ENCODE results near the gene CREB5.

Gene CREB5

DNA sequence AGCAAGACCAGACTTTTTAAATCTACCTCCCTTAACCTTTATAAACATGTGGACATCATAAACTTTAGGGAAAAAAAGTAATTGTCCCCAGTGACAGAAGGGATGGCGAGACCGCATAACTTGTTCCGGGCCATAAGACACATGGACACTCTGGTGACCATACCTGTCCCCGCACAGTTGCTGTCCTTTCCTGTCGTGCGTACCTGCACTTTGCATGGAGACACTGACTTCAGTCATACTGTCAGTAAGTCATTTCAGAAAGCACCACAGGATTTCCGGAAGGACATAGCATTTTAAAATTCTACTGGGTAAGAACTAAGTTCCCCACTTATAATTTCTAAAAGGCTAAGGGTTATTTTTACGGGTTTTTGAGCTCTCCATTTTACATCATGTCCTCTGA is 120.9 kb downstream of the CREB5 start:
- no peak overlapping the region for H3K4me3 ChIP-seq (ENCODE audit: low read depth, low read length)
- TF ChIP-seq, protein P1, sequence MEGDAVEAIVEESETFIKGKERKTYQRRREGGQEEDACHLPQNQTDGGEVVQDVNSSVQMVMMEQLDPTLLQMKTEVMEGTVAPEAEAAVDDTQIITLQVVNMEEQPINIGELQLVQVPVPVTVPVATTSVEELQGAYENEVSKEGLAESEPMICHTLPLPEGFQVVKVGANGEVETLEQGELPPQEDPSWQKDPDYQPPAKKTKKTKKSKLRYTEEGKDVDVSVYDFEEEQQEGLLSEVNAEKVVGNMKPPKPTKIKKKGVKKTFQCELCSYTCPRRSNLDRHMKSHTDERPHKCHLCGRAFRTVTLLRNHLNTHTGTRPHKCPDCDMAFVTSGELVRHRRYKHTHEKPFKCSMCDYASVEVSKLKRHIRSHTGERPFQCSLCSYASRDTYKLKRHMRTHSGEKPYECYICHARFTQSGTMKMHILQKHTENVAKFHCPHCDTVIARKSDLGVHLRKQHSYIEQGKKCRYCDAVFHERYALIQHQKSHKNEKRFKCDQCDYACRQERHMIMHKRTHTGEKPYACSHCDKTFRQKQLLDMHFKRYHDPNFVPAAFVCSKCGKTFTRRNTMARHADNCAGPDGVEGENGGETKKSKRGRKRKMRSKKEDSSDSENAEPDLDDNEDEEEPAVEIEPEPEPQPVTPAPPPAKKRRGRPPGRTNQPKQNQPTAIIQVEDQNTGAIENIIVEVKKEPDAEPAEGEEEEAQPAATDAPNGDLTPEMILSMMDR (IDR thresholded peaks at IDR 0.05; ENCODE audit: low read depth, low read length, missing control alignments) = no peak
- no peak for DNase-seq (ENCODE audit: low read depth)

- no peak overlapping the region for H3K4me3 ChIP-seq (ENCODE audit: low read depth, low read length)
- no peak for DNase-seq (ENCODE audit: low read depth)
- TF ChIP-seq, protein P1 (IDR thresholded peaks at IDR 0.05; ENCODE audit: low read depth, low read length, missing control alignments) = no peak
These were observed 121.6 kb downstream of the CREB5 start for GRCh38 chr7:28533731-28534531.

DNA sequence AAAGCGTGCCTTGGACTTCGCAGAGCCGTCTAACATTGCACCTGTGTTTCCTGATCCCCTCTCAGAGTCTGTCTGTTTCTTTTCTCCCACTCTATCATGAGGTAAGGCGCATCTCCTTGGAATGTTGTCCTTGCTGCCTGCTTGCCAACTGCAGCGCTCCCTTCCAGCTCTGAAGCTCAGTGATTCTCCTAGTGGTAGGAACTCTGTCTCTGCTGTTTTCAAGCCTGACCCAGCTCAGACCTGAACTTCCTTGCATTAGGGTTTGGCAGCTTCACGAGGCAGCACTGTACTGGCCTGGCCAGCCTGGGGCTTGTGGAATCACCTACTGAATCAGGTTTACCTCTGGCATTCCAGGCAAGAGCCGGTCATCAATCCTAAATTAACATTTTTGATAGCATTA is 123.9 kb downstream of the CREB5 start:
- DNase-seq (ENCODE audit: low read depth) = no peak
- no peak overlapping the region for H3K4me3 ChIP-seq (ENCODE audit: low read depth, low read length)
- TF ChIP-seq, protein P1 (IDR thresholded peaks at IDR 0.05; ENCODE audit: low read depth, low read length, missing control alignments) = peak; percentile 9

- DNase-seq (ENCODE audit: low read depth) = peak; percentile 87
- TF ChIP-seq, protein P1 (IDR thresholded peaks at IDR 0.05; ENCODE audit: low read depth, low read length, missing control alignments) = no peak
- no peak overlapping the region for H3K4me3 ChIP-seq (ENCODE audit: low read depth, low read length)
These were observed 127.1 kb downstream of the CREB5 start for GRCh38 chr7:28539289-28539981.

- no peak for DNase-seq (ENCODE audit: low read depth)
- TF ChIP-seq, protein P1 (IDR thresholded peaks at IDR 0.05; ENCODE audit: low read depth, low read length, missing control alignments) = no peak
- H3K4me3 ChIP-seq (ENCODE audit: low read depth, low read length) = no peak overlapping the region
These were observed 130.1 kb downstream of the CREB5 start for GRCh38 chr7:28542410-28542809.

GRCh38 chr7:28544453-28545117 is 132.3 kb downstream of the CREB5 start:
- no peak for DNase-seq (ENCODE audit: low read depth)
- TF ChIP-seq, protein P1 (IDR thresholded peaks at IDR 0.05; ENCODE audit: low read depth, low read length, missing control alignments) = no peak
- no peak overlapping the region for H3K4me3 ChIP-seq (ENCODE audit: low read depth, low read length)
